Naive thymus-derived CD4-positive, alpha-beta T cell (primary cell): ENCODE measurements around the gene SASH3. TPM values are rescaled to one million over a fixed set of nuclear protein-coding genes. Genes with fewer than 3 reads are reported as not detected.

Source experiments
- ATAC-seq: fragments of 150-1000 bp; cut with Tn5 transposase; 2 replicates; pipeline ENCODE4 v1.10.0; 2021; ENCODE audit warnings: mild to moderate bottlenecking, moderate library complexity
- CTCF ChIA-PET: fragments of 350-600 bp; sonication (Branson Sonifier 250); formaldehyde crosslinking; loops from one replicate; lab custom pipeline; 2021; ENCODE audit warnings: antibody characterized with exemption; lab: Charles Lee
- POLR2A ChIA-PET: fragments of 350-600 bp; sonication (Branson Sonifier 250); formaldehyde crosslinking; loops from one replicate; lab custom pipeline; 2021; ENCODE audit warnings: antibody characterized with exemption, inconsistent platforms; lab: Charles Lee
- DNase-seq, 9 donors: peaks; one replicate each; pipeline versions ENCODE4 v3.0.0 to v3.0.0-alpha.2; 2020 to 2022; ENCODE audit warnings: mixed read lengths in 1 of 9
- H3K27ac ChIP-seq: one replicate; pipeline ENCODE4 v1.7.0; 2013; ENCODE audit warnings: mild to moderate bottlenecking, low read depth, low read length, moderate library complexity
- H3K27me3 ChIP-seq, 2 donors: one replicate each; pipeline ENCODE4 v1.7.0; 2013; ENCODE audit warnings: low read length in 2 of 2, mild to moderate bottlenecking in 2 of 2, moderate library complexity in 2 of 2; ENCODE audit not compliant: control insufficient read depth in 2 of 2, insufficient read depth in 2 of 2
- H3K36me3 ChIP-seq, 3 experiments: 1 replicate in 2 of 3; 2 replicates in 1 of 3; pipeline ENCODE4 v1.7.0; 2013; ENCODE audit warnings: low read length in 3 of 3, mild to moderate bottlenecking in 3 of 3, moderate library complexity in 1 of 3; ENCODE audit not compliant: insufficient read depth in 3 of 3, control insufficient read depth in 2 of 3
- H3K4me1 ChIP-seq, 2 donors: one replicate each; pipeline ENCODE4 v1.7.0; 2013; ENCODE audit warnings: low read length in 2 of 2, mild to moderate bottlenecking in 2 of 2, moderate library complexity in 1 of 2; ENCODE audit not compliant: control insufficient read depth in 2 of 2, insufficient read depth in 2 of 2
- H3K4me3 ChIP-seq: 2 replicates; pipeline ENCODE4 v1.7.0; 2013; ENCODE audit warnings: mild to moderate bottlenecking, low read length
- H3K9me3 ChIP-seq, 3 experiments: 1 replicate in 2 of 3; 2 replicates in 1 of 3; pipeline ENCODE4 v1.7.0; 2013; ENCODE audit warnings: low read length in 3 of 3; ENCODE audit not compliant: control insufficient read depth in 2 of 3
- H3K27ac Mint-ChIP-seq, 9 donors: one replicate each; pipeline ENCODE4 v1.8.0; 2020 to 2022; ENCODE audit warnings: mixed read lengths in 9 of 9, mild to moderate bottlenecking in 8 of 9, moderate library complexity in 5 of 9, inconsistent platforms in 2 of 9
- H3K27me3 Mint-ChIP-seq, 5 donors: one replicate each; pipeline ENCODE4 v1.8.0; 2021 to 2022; ENCODE audit warnings: mixed read lengths in 5 of 5, mild to moderate bottlenecking in 1 of 5
- H3K36me3 Mint-ChIP-seq, 5 donors: one replicate each; pipeline ENCODE4 v1.8.0; 2020 to 2022; ENCODE audit warnings: mixed read lengths in 5 of 5, mild to moderate bottlenecking in 3 of 5, inconsistent platforms in 1 of 5
- H3K4me1 Mint-ChIP-seq, 7 donors: one replicate each; pipeline ENCODE4 v1.8.0; 2020 to 2022; ENCODE audit warnings: mixed read lengths in 7 of 7, mild to moderate bottlenecking in 3 of 7, inconsistent platforms in 1 of 7
- H3K4me3 Mint-ChIP-seq, 10 donors: one replicate each; pipeline ENCODE4 v1.8.0; 2020 to 2022; ENCODE audit warnings: mild to moderate bottlenecking in 10 of 10, mixed read lengths in 10 of 10, moderate library complexity in 6 of 10, inconsistent platforms in 2 of 10
- H3K9me3 Mint-ChIP-seq, 11 donors: one replicate each; pipeline ENCODE4 v1.8.0; 2020 to 2022; ENCODE audit warnings: mixed read lengths in 11 of 11, mild to moderate bottlenecking in 4 of 11, inconsistent platforms in 1 of 11, moderate library complexity in 1 of 11
- intact Hi-C, 2 donors: fragments of 100-400 bp; cut with micrococcal nuclease; formaldehyde crosslinking; loops; one replicate each; pipeline ENCODE4 v1.15.1; 2023
- polyA plus RNA-seq, 2 donors: library from polyadenylated mRNA; unstranded; fragments of 300-500 nt; fragmentation: Illumina TruSeq; gene quantifications; one replicate each; pipeline ENCODE4 v1.2.3, GENCODE V29; 2021
- total RNA-seq, 6 experiments: library from RNA in 5 of 6; stranded (reverse) in 5 of 6; gene quantifications; 1 replicate in 5 of 6; 2 replicates in 1 of 6; pipeline ENCODE4 v1.2.3 and lab custom pipeline; 2021 to 2026

The SASH3 gene
- total and polyA plus RNA-seq, 7 experiments from 2014 or later, result 71.8 to 262 (median 156) TPM

GRCh38 chrX:129788527-129788926, 8.8 kb downstream of the SASH3 start:
- H3K4me3 Mint-ChIP-seq, result no peak overlapping the region
- intact Hi-C loops, result no loop called here
- ATAC-seq, result no peak
- no peaks in the 10 kb centered on the region for H3K9me3 ChIP-seq
- no peaks in the 10 kb centered on the region for H3K9me3 Mint-ChIP-seq
- ChIA-PET CTCF (no interaction called here), POLR2A (interaction anchor here (1.0 to 4.7 kb wide), 2 partner anchors 8 to 10 kb away, joined by 5 to 28 read pairs; no protein-coding TSS in a partner anchor)
- DNase-seq, result no peak
- H3K36me3 ChIP-seq, result peaks cover 7 to 59% (median 12%) of the 10 kb centered on the region in 3 experiments
- H3K27ac Mint-ChIP-seq, result peak overlapping the region in 5 of 9 donors; percentile 55 to 83 (median 69)
- no peak overlapping the region for H3K4me3 ChIP-seq
- H3K4me1 ChIP-seq, result peaks cover 17 to 27% of the 10 kb centered on the region in 2 donors
- H3K4me1 Mint-ChIP-seq, result peaks cover 13 to 43% (median 35%) of the 10 kb centered on the region in 7 donors
- H3K27me3 Mint-ChIP-seq, result no peaks in the 10 kb centered on the region
- H3K27me3 ChIP-seq, result no peaks in the 10 kb centered on the region
- peaks cover 3 to 32% (median 4%) of the 10 kb centered on the region in 5 donors for H3K36me3 Mint-ChIP-seq
- H3K27ac ChIP-seq, result peak overlapping the region; percentile 45

DNA sequence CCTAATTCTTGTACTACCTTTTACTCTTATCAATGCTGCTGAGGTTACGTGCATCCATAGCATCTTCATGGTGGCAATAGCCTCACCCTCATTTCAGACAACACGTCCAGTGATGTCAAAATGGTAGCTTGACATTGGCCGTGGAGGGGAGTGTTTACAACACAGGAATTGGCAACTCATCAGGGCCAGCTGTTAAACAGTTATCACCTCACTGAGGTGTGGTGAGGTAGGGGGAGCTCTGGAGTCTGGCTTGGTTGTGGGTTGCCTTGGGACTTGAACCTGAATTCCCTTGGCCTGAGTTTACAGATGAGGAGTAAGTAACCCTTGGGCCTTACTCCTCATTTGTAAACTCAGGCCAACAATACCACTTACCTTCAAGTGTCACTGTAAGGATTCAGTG, 10.4 kb downstream of the SASH3 start:
- Histone ChIP-seq H3K9me3 (no peaks in the 10 kb centered on the region), H3K4me1 (peaks cover 11 to 15% of the 10 kb centered on the region in 2 donors), H3K36me3 (peaks cover 7 to 69% (median 12%) of the 10 kb centered on the region in 3 experiments), H3K27ac (peak overlapping the region; percentile 7), H3K4me3 (no peak overlapping the region), H3K27me3 (no peaks in the 10 kb centered on the region)
- H3K27ac Mint-ChIP-seq, result peak overlapping the region in 5 of 9 donors; percentile 40 to 83 (median 77)
- H3K27me3 Mint-ChIP-seq, result no peaks in the 10 kb centered on the region
- H3K4me3 Mint-ChIP-seq, result no peak overlapping the region
- CTCF ChIA-PET, result no interaction called here
- POLR2A ChIA-PET, result interaction anchor here (1.0 to 11.2 kb wide), 3 partner anchors 9 to 18 kb away, joined by 3 to 85 read pairs (median 28); partner anchors contain the start of gene SASH3
- H3K36me3 Mint-ChIP-seq, result peaks cover 0 to 19% (median 3%) of the 10 kb centered on the region in 5 donors
- no peaks in the 10 kb centered on the region for H3K9me3 Mint-ChIP-seq
- DNase-seq, result no peak
- peaks cover 11 to 33% (median 27%) of the 10 kb centered on the region in 7 donors for H3K4me1 Mint-ChIP-seq
- ATAC-seq, result no peak
- intact Hi-C loops, result no loop called here

GRCh38 chrX:129790808-129791207, 11.1 kb downstream of the SASH3 start:
- Mint-ChIP-seq H3K36me3 (peaks cover 0 to 13% (median 3%) of the 10 kb centered on the region in 5 donors), H3K9me3 (no peaks in the 10 kb centered on the region), H3K27ac (peak overlapping the region in 2 of 9 donors; percentile 40 to 68), H3K27me3 (no peaks in the 10 kb centered on the region), H3K4me3 (no peak overlapping the region), H3K4me1 (peaks cover 6 to 26% (median 20%) of the 10 kb centered on the region in 7 donors)
- ChIA-PET POLR2A (interaction anchor here (1.0 to 11.2 kb wide), 3 partner anchors 8 to 19 kb away, joined by 3 to 85 read pairs (median 28); partner anchors contain the start of gene SASH3), CTCF (no interaction called here)
- Histone ChIP-seq H3K27ac (no peak overlapping the region), H3K4me1 (peaks cover 8 to 12% of the 10 kb centered on the region in 2 donors), H3K4me3 (no peak overlapping the region), H3K9me3 (no peaks in the 10 kb centered on the region), H3K27me3 (no peaks in the 10 kb centered on the region), H3K36me3 (peaks cover 7 to 76% (median 12%) of the 10 kb centered on the region in 3 experiments)
- ATAC-seq, result no peak
- DNase-seq, result no peak
- intact Hi-C loops, result no loop called here

DNA sequence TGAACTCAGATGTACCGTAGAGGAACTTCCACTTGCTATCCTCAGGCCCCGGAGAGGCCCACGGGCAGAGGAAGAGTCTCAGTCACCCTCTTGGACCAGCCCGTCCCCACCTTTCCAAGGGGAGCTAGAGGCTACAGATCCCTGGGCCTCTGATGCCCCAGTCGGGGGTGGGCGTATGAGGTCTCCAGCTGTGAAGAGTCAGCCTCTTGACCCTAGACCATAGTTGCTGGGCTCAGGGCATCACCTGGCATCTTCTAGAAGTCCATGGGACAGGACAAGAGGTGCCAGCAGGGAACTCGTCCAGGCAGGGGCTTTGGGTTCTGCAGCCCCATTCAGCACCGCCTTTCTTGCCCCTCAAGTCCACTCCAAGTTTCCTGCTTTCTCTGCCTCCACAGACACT, 11.6 kb downstream of the SASH3 start:
- intact Hi-C loops, result no loop called here
- H3K27me3 Mint-ChIP-seq, result no peaks in the 10 kb centered on the region
- Histone ChIP-seq H3K27me3 (no peaks in the 10 kb centered on the region), H3K4me3 (no peak overlapping the region), H3K9me3 (no peaks in the 10 kb centered on the region), H3K4me1 (peaks cover 3 to 6% of the 10 kb centered on the region in 2 donors), H3K27ac (no peak overlapping the region), H3K36me3 (peaks cover 7 to 79% (median 12%) of the 10 kb centered on the region in 3 experiments)
- ChIA-PET POLR2A (interaction anchor here (4.7 to 11.2 kb wide), 2 partner anchors 7 to 10 kb away, joined by 28 to 85 read pairs; partner anchors contain the start of gene SASH3), CTCF (interaction anchor here (0.6 kb wide), 1 partner anchor 53 kb away, joined by 8 read pairs; no protein-coding TSS in a partner anchor)
- H3K9me3 Mint-ChIP-seq, result no peaks in the 10 kb centered on the region
- H3K27ac Mint-ChIP-seq, result peak overlapping the region in 3 of 9 donors; percentile 45 to 70 (median 68)
- H3K4me3 Mint-ChIP-seq, result no peak overlapping the region
- ATAC-seq, result no peak
- peaks cover 4 to 21% (median 15%) of the 10 kb centered on the region in 7 donors for H3K4me1 Mint-ChIP-seq
- H3K36me3 Mint-ChIP-seq, result peaks cover 0 to 13% (median 3%) of the 10 kb centered on the region in 5 donors
- DNase-seq, result no peak

DNA sequence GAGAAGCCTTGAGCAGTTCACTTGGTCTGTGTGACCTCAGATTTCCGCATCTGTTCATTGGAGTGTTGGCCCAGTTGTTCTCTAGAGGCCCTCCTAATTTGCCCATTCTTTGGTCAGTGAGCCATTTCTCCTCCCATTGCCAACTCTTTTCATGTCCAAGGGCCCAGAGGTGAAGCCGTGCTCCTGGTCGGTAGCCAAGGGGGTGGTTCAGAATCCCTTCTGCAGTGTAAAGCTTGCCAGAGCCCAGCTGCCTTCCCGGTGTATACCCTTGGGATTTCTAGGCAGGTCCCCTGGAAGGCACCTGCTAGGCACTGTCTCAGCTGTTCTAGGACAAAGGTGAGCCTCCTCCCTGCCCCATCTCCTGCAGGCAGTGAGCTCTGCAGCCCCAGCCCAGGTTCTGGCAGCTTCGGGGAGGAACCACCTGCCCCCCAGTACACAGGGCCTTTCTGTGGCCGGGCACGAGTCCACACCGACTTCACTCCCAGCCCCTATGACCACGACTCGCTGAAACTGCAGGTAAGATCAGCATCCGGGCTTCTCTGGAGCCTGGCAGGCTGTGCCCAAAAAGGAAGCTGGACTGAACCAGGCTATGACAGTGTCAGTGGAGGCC, 12.3 kb downstream of the SASH3 start:
- POLR2A ChIA-PET, result interaction anchor here (11.2 kb wide), 1 partner anchor 11 kb away, joined by 85 read pairs; the partner anchor contains the start of gene SASH3
- CTCF ChIA-PET, result interaction anchor here (1.1 kb wide), 1 partner anchor 36 kb away, joined by 5 read pairs; no protein-coding TSS in a partner anchor
- Mint-ChIP-seq H3K36me3 (peaks cover 0 to 12% (median 3%) of the 10 kb centered on the region in 5 donors), H3K4me1 (peaks cover 0 to 17% (median 10%) of the 10 kb centered on the region in 7 donors), H3K27ac (peak overlapping the region in 2 of 9 donors; percentile 54 to 59), H3K9me3 (no peaks in the 10 kb centered on the region), H3K4me3 (no peak overlapping the region), H3K27me3 (no peaks in the 10 kb centered on the region)
- Histone ChIP-seq H3K9me3 (no peaks in the 10 kb centered on the region), H3K4me3 (no peak overlapping the region), H3K36me3 (peaks cover 7 to 79% (median 12%) of the 10 kb centered on the region in 3 experiments), H3K4me1 (peaks cover 0 to 5% of the 10 kb centered on the region in 2 donors), H3K27me3 (no peaks in the 10 kb centered on the region), H3K27ac (no peak overlapping the region)
- DNase-seq (no peak), ATAC-seq (no peak)
- intact Hi-C loops, result no loop called here

GRCh38 chrX:129792586-129793291, 13.0 kb downstream of the SASH3 start:
- ATAC-seq (no peak), DNase-seq (no peak)
- Histone ChIP-seq H3K27ac (no peak overlapping the region), H3K4me3 (no peak overlapping the region), H3K36me3 (peaks cover 7 to 79% (median 12%) of the 10 kb centered on the region in 3 experiments), H3K9me3 (no peaks in the 10 kb centered on the region), H3K4me1 (no peaks in the 10 kb centered on the region), H3K27me3 (no peaks in the 10 kb centered on the region)
- ChIA-PET POLR2A (interaction anchor here (1.1 to 11.2 kb wide), 2 partner anchors 11 to 54 kb away, joined by 3 to 85 read pairs; partner anchors contain the start of gene SASH3), CTCF (interaction anchor here (1.1 to 1.4 kb wide), 2 partner anchors 31 to 37 kb away, joined by 5 read pairs; no protein-coding TSS in a partner anchor)
- Mint-ChIP-seq H3K4me3 (peak overlapping the region in 1 of 10 donors; percentile 20), H3K36me3 (peaks cover 0 to 7% (median 3%) of the 10 kb centered on the region in 5 donors), H3K27me3 (no peaks in the 10 kb centered on the region), H3K4me1 (peaks cover 0 to 15% (median 5%) of the 10 kb centered on the region in 7 donors), H3K27ac (peak overlapping the region in 2 of 9 donors; percentile 54 to 67), H3K9me3 (no peaks in the 10 kb centered on the region)
- intact Hi-C loops, result no loop called here
